GM18520 (cell line): ENCODE results near the gene PIK3R2.

Experiments used
- ATAC-seq: cut with Tn5 transposase; IDR thresholded peaks from one replicate; pipeline ENCODE4 v1.9.1; 2021; ENCODE audit not compliant: unreplicated experiment

The PIK3R2 gene

DNA sequence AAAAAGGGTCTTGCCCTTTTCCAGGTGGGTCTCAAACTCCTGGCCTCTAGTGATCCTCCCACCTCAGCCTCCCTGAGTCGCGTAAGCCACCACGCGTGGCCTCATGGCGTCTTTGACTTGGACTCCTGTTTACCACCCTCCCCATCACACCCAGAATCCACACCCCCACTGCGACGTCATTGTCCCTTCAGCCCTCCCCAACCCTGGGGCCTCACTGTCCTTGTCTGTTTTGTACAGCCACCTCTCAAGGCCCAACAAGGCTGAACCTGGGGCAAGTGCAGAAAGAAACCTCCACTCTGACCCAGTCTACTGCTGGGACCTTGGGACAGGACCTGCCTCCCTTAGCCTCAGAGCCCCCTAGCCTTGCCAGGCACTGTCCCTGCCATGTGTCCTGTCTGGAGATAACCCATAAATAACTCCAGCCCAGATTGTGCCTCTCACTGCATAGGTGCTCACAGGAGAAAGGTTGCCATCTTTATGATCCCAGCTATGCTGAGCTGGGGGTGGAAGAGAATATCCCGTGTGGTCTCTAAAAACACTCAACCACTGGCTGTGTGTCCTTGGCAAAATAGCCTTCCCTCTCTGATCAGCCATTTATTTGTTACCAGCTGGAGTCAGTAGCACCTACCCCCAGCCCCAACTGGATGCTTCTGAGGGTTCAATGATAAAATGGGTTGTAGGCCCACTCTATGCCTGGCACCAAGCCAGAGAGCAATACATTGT lies 18.8 kb downstream of the PIK3R2 start:
- ATAC-seq, result no peak

DNA sequence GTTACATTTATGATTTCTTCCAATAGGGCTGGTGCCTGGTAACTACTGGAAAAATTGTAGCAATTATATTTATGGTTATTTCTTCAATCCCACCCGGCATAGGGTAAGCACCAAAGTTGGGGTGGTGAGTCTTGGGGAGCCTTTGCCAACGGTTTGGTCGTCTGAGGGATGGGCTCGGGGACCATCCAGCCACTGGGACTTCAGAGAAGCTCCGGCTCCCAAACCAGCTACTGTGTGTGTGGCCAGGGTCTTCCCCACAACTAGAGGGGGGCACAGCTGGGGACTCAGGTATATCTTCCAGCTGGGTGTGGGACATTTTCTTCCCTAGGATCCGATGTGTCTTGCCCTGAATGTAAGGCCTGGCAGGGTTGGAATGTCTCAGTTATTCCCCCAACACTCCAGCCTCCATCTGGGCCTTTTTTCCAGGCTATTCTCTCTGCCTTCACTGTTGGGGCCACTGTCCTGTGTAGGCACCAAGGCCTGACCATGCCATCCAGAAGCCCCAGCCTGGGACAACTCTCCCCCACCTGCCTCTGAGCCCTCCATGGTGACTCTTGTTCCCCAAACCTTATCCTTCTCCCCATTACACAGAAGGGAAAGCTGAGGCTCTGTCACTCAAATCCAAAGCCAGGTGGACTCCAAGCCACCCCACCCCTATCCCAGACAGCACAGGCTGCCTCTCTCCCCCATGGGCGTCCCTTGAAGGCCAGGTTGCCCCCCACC lies 19.5 kb downstream of the PIK3R2 start:
- no peak for ATAC-seq

DNA sequence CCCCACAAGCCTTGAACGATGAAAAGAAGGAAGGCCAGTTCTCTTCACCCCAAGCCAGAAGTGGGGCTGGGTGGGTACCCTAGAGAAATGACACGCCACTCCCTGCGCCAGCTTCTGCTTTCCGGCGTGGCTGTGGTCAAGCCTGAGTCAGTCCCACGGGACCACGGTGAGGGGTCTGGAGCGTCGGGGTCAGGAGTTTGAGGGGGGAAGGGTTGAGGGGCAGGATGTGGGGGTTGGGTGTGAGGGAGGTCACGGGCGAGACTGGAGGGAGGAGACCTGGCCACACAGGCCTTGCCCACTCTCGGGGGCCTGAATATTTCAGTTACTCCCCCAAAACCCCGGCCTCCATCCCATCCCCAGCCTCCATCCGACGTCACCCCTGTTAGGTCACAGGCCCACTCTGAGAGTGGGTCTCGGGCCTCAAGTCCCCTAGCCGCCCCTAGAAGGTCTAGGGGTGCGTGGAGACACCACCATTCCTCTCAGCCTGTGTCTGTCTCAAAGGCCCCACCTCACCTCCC lies 20.1 kb downstream of the PIK3R2 start:
- no peak for ATAC-seq

DNA sequence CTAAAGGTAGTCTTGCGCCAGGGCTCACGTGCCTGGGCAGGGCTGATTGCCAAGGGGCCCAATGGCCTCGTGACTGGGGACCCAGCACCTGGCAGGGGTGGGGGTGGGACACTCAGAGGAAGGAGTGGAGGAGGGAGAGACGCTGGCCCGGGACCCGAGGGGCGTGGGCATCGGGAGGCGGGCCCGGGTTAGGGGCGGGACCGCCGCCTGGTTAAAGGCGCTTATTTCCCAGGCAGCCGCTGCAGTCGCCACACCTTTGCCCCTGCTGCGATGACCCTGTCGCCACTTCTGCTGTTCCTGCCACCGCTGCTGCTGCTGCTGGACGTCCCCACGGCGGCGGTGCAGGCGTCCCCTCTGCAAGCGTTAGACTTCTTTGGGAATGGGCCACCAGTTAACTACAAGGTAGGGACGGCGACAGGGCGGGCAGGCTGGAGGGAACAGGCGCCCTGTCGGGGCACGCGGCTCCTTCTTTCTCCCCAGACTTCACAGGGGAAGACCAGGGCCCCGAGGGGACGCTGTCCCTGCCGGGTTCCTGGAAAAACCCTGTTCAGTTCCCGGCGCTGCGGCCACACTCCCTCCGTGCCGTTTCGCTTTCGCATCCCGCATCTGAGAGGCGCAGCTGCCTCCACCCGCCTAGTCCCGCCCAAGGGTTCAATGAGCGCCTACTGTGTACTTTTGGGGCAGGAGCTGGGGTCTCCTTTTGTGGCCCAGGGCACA lies 20.8 kb downstream of the PIK3R2 start, which contains the start of gene IFI30:
TSS of gene IFI30 (plus strand) at position 242 of the 717 bp plus-strand sequence. CDS start at position 271, 29 bp downstream.
- ATAC-seq, result peak; percentile 31

DNA sequence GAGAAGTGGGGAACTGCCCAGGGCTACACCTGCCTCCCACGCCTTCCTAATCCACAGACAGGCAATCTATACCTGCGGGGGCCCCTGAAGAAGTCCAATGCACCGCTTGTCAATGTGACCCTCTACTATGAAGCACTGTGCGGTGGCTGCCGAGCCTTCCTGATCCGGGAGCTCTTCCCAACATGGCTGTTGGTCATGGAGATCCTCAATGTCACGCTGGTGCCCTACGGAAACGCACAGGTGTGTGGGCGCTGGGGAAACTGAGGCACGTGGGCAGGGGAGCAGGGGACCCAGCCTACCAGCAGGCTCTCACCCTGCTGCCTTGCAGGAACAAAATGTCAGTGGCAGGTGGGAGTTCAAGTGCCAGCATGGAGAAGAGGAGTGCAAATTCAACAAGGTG lies 22.0 kb downstream of the PIK3R2 start:
- no peak for ATAC-seq

DNA sequence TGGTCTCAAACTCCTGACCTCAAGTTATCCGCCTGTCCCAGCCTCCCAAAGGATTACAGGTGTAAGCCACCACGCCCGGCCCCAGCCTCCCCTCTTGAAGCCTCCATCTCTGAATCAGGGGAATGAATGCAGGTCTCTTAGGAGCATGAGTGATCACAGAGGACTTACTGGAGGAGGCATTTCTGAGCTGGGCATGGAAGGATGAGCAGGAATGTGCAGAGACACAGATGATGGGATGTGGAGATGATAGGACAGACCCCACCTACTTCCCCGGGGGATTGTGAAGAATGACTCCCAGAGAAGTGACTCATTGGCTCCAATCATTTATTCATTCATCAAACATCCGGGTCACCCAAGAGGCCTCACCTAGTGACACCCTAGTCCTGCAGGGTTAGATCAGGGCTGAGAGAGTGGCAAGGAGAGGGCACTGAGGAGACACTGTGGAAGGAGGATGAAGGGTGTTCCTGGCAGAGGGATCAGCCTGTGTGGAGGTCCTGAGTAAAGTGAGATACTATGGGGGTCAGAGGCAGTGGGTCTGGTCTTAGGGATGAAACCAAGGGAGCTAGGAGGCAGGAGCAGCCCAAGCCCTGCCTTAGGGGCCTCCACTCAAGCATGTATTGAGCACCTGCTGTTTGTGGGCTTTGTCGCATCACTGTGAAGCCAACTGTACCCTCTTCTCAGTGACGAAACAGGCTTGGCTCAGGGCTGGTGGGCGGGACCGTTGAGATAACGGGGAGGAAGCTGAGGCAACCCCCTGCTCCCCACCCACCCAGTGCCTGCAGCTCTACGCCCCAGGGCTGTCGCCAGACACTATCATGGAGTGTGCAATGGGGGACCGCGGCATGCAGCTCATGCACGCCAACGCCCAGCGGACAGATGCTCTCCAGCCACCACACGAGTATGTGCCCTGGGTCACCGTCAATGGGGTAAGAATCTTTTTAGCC lies 23.7 kb downstream of the PIK3R2 start:
- ATAC-seq, result no peak

DNA sequence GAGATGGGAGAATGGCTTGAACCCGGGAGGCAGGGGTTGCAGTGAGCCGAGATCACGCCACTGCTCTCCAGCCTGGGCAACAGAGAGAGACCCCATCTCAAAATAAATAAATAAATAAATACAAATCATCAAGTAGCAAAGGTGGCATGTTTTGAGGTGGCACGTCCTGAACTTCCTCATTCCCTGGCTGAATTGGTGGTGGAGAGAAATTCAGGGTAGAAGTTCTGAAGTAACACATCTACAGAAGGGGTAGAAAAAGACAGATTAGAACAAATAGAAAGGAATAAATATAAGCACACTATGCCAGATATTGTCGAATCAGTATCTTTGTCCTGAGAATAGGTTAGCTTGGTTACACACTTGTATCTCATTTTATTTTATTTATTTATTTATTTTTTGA lies 27.0 kb downstream of the PIK3R2 start:
- no peak for ATAC-seq

DNA sequence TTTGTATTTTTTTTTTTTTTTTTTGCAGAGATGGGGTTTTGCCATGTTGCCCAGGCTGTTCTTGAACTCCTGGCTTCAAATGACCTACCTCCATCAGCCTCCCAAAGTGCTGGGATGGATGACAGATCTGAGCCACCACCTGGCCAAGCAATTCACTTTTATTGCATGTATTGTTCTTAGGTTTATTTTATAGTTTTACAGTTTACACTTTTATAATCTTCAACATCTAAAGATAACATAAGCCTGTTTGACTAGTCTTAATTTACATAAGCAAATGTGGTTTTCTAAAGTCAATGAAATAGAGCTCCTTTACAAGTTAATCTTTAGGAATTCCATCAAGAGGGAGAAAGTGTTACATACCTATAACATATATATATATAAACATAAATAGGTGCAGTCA lies 30.6 kb downstream of the PIK3R2 start:
- ATAC-seq, result no peak

DNA sequence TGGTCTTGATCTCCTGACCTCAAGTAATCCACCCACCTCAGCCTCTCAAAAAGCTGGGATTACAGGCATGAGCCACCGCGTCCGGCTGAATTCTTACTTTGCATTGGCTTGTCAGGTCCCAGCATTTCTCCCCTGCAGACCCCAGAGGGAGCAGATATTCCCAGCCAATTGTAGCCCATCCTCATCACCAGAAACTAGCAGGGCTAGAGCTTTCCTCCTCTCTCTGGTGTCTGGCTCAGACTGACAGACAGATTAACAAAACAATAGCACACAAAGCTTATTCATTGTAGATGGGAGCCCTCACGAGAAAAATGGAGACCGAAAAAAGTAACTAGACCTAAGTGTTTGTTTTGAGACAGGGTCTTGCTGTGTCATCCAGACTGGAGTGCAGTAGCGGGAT lies 32.6 kb downstream of the PIK3R2 start:
- ATAC-seq, result no peak

DNA sequence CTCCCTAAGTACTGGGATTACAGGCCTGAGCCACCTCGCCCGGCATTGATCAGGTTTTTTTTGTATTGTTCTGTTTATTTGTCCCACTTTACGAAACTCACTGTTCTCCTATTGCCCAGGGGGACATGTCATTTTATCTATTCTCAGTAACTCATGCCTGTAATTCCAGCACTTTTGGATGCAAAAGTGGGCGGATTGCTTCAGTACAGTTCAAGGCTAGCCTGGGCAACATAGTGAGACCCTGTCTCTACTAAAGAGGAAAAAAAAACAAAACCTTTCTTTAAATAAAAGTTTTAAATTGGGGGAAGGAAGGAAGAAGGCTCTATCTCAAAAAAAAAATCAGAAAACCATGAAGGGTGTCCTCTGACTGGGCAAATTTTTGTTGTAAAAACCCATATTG lies 37.3 kb downstream of the PIK3R2 start:
- no peak for ATAC-seq

DNA sequence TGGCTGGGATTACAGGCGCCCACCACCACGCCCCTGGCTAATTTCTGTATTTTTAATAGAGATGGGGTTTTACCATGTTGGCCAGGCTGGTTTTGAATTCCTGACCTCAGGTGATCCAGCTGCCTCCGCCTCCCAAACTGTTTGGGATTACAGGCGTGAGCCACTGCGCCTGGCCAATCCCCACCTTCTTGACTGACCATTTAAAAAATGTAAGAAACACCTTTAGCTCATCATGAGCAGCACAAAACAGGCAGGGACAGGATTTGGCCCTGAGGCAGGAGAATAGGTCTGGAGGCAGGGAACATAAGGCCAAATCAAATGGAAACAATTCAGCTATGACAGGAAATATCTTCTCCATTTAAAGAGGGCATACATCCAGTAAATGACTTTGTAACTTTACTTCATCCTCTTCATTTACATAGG lies 38.7 kb downstream of the PIK3R2 start:
- ATAC-seq, result no peak

DNA sequence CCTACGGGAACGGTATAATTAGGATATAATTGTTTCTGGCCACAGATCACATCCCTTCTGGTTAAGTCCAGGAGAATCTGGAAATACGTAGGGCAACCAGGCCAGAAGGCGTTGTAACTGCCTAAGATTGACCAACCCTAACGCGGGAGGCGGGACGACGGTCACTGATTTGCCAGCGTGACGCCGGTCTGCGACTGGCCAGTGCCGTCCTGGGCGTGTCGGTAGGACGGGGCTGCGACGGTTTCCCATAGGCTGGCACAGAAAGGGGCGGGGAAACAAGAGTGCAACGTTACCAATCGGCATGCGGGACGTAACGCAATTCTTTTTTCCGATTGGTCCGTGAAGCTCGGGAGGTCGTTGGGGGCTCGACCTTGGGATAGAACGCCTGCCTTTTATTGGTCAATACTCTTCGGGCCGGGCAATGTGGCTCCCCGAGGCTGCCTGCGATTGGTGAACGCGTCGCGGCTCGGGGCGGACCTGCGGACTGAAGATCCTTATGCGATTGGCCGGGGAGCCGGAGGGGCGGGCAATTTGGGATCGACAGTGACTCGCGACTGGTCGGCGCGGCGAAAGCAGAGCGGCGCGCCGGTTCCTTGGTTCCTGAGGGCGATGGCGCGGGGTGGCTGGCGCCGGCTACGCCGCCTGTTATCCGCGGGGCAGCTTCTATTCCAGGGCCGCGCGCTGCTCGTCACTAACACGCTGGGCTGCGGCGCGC lies 39.9 kb downstream of the PIK3R2 start, which contains the start of gene MPV17L2:
TSS of gene MPV17L2 (plus strand) at position 546 of the 715 bp plus-strand sequence. CDS start at position 610, 64 bp downstream.
- ATAC-seq, result peak; percentile 76

DNA sequence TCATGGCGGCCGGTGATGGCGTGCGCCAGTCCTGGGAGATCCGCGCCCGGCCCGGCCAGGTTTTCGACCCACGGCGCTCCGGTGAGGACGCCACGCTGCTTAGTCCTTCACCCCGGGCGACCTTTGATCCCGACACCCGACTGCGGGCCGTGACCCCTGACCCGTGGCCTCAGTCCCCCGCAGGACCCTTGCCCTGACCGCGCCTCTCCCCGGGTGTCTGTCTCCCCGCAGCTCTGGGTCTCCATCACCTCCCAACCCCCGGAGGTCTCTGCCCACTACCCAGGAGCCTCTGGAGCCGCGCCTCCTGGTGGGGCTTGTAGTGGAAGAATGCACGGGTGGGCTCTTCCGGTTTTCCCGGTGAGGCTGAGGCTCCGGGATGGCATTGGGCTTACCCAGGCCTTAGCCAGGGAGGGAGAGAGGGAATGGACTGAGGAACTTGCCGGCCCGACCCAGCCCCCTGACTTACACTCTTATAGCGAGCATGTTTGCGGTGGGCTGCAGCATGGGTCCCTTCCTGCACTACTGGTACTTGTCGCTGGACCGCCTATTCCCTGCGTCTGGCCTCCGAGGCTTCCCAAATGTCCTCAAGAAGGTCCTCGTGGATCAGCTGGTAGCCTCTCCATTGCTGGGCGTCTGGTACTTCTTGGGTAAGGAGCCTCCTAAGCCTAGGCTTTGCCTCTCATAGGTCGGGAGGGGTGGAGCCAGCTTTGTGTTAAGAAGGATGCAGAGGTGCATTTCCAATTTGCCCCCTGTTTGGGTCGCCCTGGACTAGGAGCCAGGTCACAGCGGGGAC lies 40.6 kb downstream of the PIK3R2 start:
- no peak for ATAC-seq

DNA sequence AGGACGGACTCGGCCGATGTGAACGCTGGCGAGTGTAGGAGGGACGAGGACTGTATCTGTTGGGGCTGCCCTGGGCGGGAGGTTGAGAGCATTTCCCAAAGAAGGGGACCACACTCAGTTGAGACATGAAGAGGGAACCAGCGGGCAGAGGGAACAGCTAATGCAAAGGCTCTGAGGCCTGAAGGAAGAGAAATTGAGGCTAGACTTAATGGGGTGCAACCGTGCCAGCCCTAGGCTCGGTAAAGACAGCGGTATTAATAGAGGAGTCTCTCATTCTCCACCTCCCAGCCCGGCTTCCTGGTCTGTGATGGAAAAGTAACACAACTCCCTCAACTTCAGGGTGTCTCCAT lies 41.2 kb downstream of the PIK3R2 start:
- ATAC-seq, result no peak

DNA sequence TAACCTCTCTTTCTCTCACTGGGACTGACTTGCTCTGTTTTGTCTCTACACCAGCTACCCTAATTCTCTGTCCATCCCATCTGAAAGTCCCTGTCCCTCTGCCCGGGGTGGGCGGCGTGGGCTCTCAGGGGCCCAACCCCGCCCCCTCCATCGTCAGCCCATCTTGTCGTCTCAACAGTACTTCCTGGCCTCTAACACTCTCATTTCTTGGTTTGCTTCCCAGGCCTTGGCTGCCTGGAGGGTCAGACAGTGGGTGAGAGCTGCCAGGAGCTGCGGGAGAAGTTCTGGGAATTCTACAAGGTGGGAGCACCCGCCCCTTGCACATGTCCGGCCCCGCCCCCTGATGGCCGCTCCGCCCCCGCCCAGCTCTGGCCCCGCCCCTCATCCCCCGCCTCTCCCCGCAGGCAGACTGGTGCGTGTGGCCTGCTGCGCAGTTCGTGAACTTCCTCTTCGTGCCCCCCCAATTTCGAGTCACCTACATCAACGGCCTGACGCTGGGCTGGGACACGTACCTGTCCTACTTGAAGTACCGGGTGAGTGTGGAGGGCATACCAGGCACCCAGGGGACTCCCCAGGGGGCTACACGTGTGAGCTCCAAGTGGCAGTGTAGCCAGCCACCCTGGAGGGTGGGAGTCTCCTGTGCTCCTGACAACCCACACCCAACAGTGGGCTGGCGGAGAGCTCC lies 41.7 kb downstream of the PIK3R2 start:
- ATAC-seq, result no peak

DNA sequence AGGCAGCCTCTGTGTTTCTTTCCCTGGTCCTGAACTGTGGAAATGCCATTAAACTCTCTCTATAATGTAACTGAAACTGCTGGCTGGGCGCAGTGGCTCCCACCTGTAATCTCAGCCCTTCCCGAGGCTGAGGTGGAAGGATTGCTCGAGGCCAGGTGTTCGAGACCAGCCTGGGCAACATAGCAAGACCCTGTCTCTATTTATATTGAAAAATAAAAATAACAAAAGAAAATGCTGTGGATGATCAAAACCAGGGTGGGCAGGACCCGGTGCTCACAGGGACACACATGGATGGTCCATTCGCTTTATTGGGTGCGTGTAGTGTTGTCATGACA lies 43.5 kb downstream of the PIK3R2 start:
- no peak for ATAC-seq

DNA sequence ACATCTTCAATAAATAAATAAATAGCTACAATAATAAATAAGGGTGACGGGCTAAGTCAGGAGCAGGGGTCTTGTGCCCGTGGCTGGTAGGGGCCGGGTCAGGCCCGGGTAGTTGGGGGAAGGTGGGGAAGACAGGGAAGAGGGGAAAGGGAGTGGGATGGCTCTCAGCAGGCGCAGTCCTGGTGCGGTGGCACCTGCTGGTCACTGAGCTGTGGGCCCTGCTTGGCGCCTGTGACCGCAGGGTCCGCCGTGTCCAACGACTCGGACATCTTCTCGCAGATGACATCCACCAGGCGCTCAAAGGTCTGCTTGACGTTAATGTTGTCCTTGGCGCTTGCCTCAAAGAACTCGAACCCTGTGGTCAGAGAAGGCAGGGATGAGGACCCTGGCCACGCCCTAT lies 44.3 kb downstream of the PIK3R2 start:
- ATAC-seq, result no peak

DNA sequence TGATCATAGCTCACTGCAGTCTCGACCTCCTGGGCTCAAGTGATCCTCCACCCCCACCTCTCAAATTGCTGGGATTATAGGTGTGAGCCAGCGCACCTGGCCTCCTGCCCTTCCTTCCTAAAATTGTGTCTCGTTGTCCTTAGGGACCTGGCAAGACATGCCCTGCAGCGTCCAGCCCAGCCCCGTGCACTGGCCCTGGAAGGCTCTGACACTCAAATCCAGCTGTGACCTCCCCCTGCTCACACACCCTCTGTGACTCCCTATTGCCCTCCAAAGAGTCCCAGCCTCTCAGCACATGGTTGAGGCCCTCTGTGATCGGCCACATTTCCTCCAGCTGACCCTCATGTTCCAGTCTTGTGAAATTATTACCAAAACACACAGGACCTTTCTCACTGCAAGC lies 45.0 kb downstream of the PIK3R2 start:
- ATAC-seq, result no peak

DNA sequence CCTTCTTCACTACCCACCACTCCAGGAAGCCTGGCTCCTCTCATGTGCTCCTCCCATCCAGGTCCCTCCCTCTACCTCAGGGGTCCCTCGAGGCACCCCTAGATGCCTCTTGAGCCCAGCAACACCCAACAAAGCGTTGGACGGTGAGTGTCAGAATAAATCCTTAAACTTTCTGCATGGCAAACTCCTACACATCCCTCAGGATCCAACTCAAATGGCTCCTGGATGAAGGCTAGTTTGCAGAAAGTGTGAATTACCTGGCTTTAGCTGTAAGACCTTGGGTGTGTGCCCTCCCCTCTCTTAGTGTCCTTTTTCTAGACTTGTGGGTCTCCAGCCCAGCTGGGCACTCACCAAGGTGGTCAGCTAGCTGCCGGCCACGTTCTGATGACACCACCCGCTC lies 45.4 kb downstream of the PIK3R2 start:
- ATAC-seq, result no peak
